CD14-positive monocyte (primary cell): Measurements from ENCODE around the gene CERK. TPM values are rescaled to one million over a fixed set of nuclear protein-coding genes. Genes with fewer than 3 reads are reported as not detected.

Source experiments
- DNase-seq, 3 donors: peaks; one replicate each; pipeline ENCODE4 v3.0.0-alpha.2; 2011 to 2022
- H2AFZ ChIP-seq: 2 replicates; pipeline ENCODE4 v1.6.0; 2012; ENCODE audit warnings: mild to moderate bottlenecking, low read depth, low read length, inconsistent platforms; ENCODE audit not compliant: insufficient read depth, poor library complexity, severe bottlenecking
- H3K27ac ChIP-seq, 2 donors: 1 replicate in 1 of 2; 2 replicates in 1 of 2; pipeline ENCODE4 v1.5.1; 2012 to 2013; ENCODE audit warnings: low read length in 2 of 2, control low read depth in 1 of 2, inconsistent platforms in 1 of 2, low read depth in 1 of 2, mild to moderate bottlenecking in 1 of 2
- H3K27me3 ChIP-seq, 2 donors: one replicate each; pipeline versions ENCODE4 v1.6.0 to v1.6.1; 2011 to 2013; ENCODE audit warnings: low read length in 2 of 2; ENCODE audit not compliant: control insufficient read depth in 2 of 2, insufficient read depth in 2 of 2
- H3K36me3 ChIP-seq, 2 donors: replicated peaks in 1 of 2; 1 replicate in 1 of 2; 2 replicates in 1 of 2; pipeline versions ENCODE4 v1.5.1 to v1.6.1; 2012 to 2013; ENCODE audit warnings: low read length in 2 of 2, control low read depth in 1 of 2, inconsistent platforms in 1 of 2, mild to moderate bottlenecking in 1 of 2; ENCODE audit not compliant: insufficient read depth in 2 of 2, control insufficient read depth in 1 of 2
- H3K4me1 ChIP-seq, 2 donors: 1 replicate in 1 of 2; 2 replicates in 1 of 2; pipeline versions ENCODE4 v1.5.1 to v1.6.1; 2012 to 2013; ENCODE audit warnings: low read length in 2 of 2, control low read depth in 1 of 2, inconsistent platforms in 1 of 2, mild to moderate bottlenecking in 1 of 2, moderate library complexity in 1 of 2; ENCODE audit not compliant: insufficient read depth in 2 of 2, control insufficient read depth in 1 of 2
- H3K4me2 ChIP-seq: replicated peaks from 2 replicates; pipeline ENCODE3; 2012; ENCODE audit warnings: low read length, moderate library complexity, mild to moderate bottlenecking; ENCODE audit not compliant: poor library complexity, severe bottlenecking; ENCODE audit errors: extremely low read depth
- H3K4me3 ChIP-seq, 3 experiments: fragments of 200-600 bp in 1 of 3; sonication (generic) in 1 of 3; replicated peaks in 1 of 3; 1 replicate in 2 of 3; 2 replicates in 1 of 3; pipeline ENCODE4 v1.5.1; 2011 to 2013; ENCODE audit warnings: low read length in 3 of 3, mild to moderate bottlenecking in 3 of 3, control low read depth in 2 of 3, low read depth in 2 of 3, inconsistent platforms in 1 of 3, moderate library complexity in 1 of 3
- H3K79me2 ChIP-seq: 2 replicates; pipeline ENCODE4 v1.6.0; 2012; ENCODE audit warnings: mild to moderate bottlenecking, control low read depth, inconsistent platforms, low read length, moderate library complexity; ENCODE audit not compliant: insufficient read depth
- H3K9ac ChIP-seq: 2 replicates; pipeline ENCODE4 v1.6.0; 2017; ENCODE audit warnings: low read length, mild to moderate bottlenecking; ENCODE audit not compliant: insufficient read depth, poor library complexity, severe bottlenecking
- H3K9me3 ChIP-seq, 2 donors: replicated peaks in 1 of 2; 1 replicate in 1 of 2; 2 replicates in 1 of 2; pipeline versions ENCODE4 v1.5.1 to v1.6.1; 2012 to 2013; ENCODE audit warnings: low read length in 2 of 2, control low read depth in 1 of 2; ENCODE audit not compliant: control insufficient read depth in 1 of 2, insufficient read depth in 1 of 2
- H4K20me1 ChIP-seq: 2 replicates; pipeline ENCODE4 v1.6.0; 2012; ENCODE audit warnings: mild to moderate bottlenecking, low read length, control low read depth, moderate library complexity; ENCODE audit not compliant: insufficient read depth
- H3K27ac Mint-ChIP-seq, 7 donors: one replicate each; pipeline ENCODE4 v1.8.0; 2020; ENCODE audit warnings: mild to moderate bottlenecking in 7 of 7, mixed read lengths in 7 of 7, moderate library complexity in 6 of 7, inconsistent platforms in 2 of 7
- H3K27me3 Mint-ChIP-seq, 3 donors: one replicate each; pipeline ENCODE4 v1.8.0; 2021 to 2022; ENCODE audit warnings: low read depth in 3 of 3, mild to moderate bottlenecking in 3 of 3, mixed read lengths in 3 of 3, moderate library complexity in 3 of 3, inconsistent platforms in 1 of 3
- H3K36me3 Mint-ChIP-seq, 2 donors: one replicate each; pipeline ENCODE4 v1.8.0; 2020; ENCODE audit warnings: mixed read lengths in 2 of 2, inconsistent platforms in 1 of 2, mild to moderate bottlenecking in 1 of 2
- H3K4me1 Mint-ChIP-seq: one replicate; pipeline ENCODE4 v1.8.0; 2020; ENCODE audit warnings: mild to moderate bottlenecking, mixed read lengths
- H3K4me3 Mint-ChIP-seq, 2 donors: one replicate each; pipeline ENCODE4 v1.8.0; 2020; ENCODE audit warnings: mild to moderate bottlenecking in 2 of 2, mixed read lengths in 2 of 2, moderate library complexity in 1 of 2
- H3K9me3 Mint-ChIP-seq, 7 donors: one replicate each; pipeline ENCODE4 v1.8.0; 2020 to 2022; ENCODE audit warnings: mixed read lengths in 7 of 7, mild to moderate bottlenecking in 6 of 7, moderate library complexity in 6 of 7, inconsistent platforms in 2 of 7
- CTCF ChIP-seq: fragments of 200-600 bp; IDR thresholded peaks from one replicate; pipeline ENCODE4 v1.8.0; 2022; ENCODE audit warnings: antibody characterized with exemption, mild to moderate bottlenecking
- WGBS: methylation state at CpG from one replicate; pipeline ENCODE4 v1.1.5; 2013; ENCODE audit warnings: missing lambda C conversion rate; ENCODE audit not compliant: insufficient coverage; 5-methylcytosine and 5-hydroxymethylcytosine counted together
- intact Hi-C, 2 donors: fragments of 100-400 bp; cut with micrococcal nuclease; formaldehyde crosslinking; loops; one replicate each; pipeline versions ENCODE4 v1.15.0 to v1.15.1; 2023
- polyA plus RNA-seq, 3 donors: library from polyadenylated mRNA; depleted of rRNA in 1 of 3; unstranded in 2 of 3; stranded (reverse) in 1 of 3; fragments of 300-500 nt in 2 of 3; fragments of >200 nt in 1 of 3; fragmentation: Illumina TruSeq in 2 of 3; gene quantifications; 1 replicate in 2 of 3; 2 replicates in 1 of 3; pipeline ENCODE4 v1.2.3, GENCODE V29; 2012 to 2021

The CERK gene
- polyA plus RNA-seq, 3 donors = 22.4 to 40.2 (median 24.5) TPM

- Histone ChIP-seq H3K27ac (peak overlapping the region; percentile 88 to 100), H3K9ac (peak overlapping the region; percentile 94), H3K27me3 (no peaks in the 10 kb centered on the region), H3K36me3 (peaks cover 2 to 14% of the 10 kb centered on the region in 2 donors), H3K4me2 (peak overlapping the region; percentile 93), H3K4me1 (peaks cover 49 to 61% of the 10 kb centered on the region in 2 donors), H2AFZ (peak overlapping the region; percentile 78), H3K4me3 (peak overlapping the region; percentile 55 to 87 (median 71)), H3K9me3 (peaks cover 0 to under 1% of the 10 kb centered on the region in 2 donors), H3K79me2 (peaks cover 47% of the 10 kb centered on the region), H4K20me1 (peaks cover 6% of the 10 kb centered on the region)
- H3K9me3 Mint-ChIP-seq = peaks cover under 1 to 5% (median under 1%) of the 10 kb centered on the region in 7 donors
- peak overlapping the region; percentile 99 to 100 (median 100) for H3K27ac Mint-ChIP-seq
- intact Hi-C loops = no loop called here
- no peak for DNase-seq
- peak overlapping the region; percentile 95 to 100 for H3K4me3 Mint-ChIP-seq
- peaks cover 68% of the 10 kb centered on the region for H3K4me1 Mint-ChIP-seq
- peaks cover 18 to 21% of the 10 kb centered on the region in 2 donors for H3K36me3 Mint-ChIP-seq
- peaks cover 0 to 5% (median 3%) of the 10 kb centered on the region in 3 donors for H3K27me3 Mint-ChIP-seq
- WGBS = 2% methylated on average over 11 of the region's 17 CpGs
- TF ChIP-seq CTCF = no peak
Observed at GRCh38 chr22:46761539-46762237, 23.6 kb upstream of the CERK start.

GRCh38 chr22:46761017-46761416, 23.0 kb upstream of the CERK start:
- Histone ChIP-seq H2AFZ (no peak overlapping the region), H4K20me1 (peaks cover 4% of the 10 kb centered on the region), H3K9ac (no peak overlapping the region), H3K36me3 (peaks cover 2 to 8% of the 10 kb centered on the region in 2 donors), H3K27ac (no peak overlapping the region), H3K4me1 (peaks cover 56 to 68% of the 10 kb centered on the region in 2 donors), H3K27me3 (no peaks in the 10 kb centered on the region), H3K9me3 (peaks cover 0 to 8% of the 10 kb centered on the region in 2 donors), H3K79me2 (peaks cover 40% of the 10 kb centered on the region), H3K4me3 (no peak overlapping the region), H3K4me2 (no peak overlapping the region)
- Mint-ChIP-seq H3K27ac (peak overlapping the region in 5 of 7 donors; percentile 3 to 100 (median 84)), H3K4me3 (peak overlapping the region in 1 of 2 donors; percentile 13), H3K36me3 (peaks cover 21 to 22% of the 10 kb centered on the region in 2 donors), H3K27me3 (peaks cover 0 to 5% (median 3%) of the 10 kb centered on the region in 3 donors), H3K9me3 (peaks cover 3 to 11% (median 7%) of the 10 kb centered on the region in 7 donors), H3K4me1 (peaks cover 69% of the 10 kb centered on the region)
- DNase-seq = no peak
- no peak for TF ChIP-seq CTCF
- 88% methylated on average over 4 of the region's 6 CpGs for WGBS
- intact Hi-C loops = no loop called here
